Spinal cord (tissue), 10 donors: ENCODE results near the gene CLEC16A. TPM values are rescaled to one million over a fixed set of nuclear protein-coding genes. Genes with fewer than 3 reads are reported as not detected.
A peak's percentile ranks its signal among the peaks of the same experiment; 100 is the strongest.

Experiments
- DNase-seq, 6 donors: peaks; one replicate each; pipeline versions ENCODE4 v3.0.0 to v3.0.0-alpha.2; 2013 to 2015; ENCODE audit warnings: low spot score in 6 of 6, low read depth in 4 of 6
- H3K27ac ChIP-seq: one replicate; pipeline ENCODE4 v1.5.1; 2013; ENCODE audit warnings: low read depth, low read length, control low read depth
- H3K27me3 ChIP-seq: one replicate; pipeline ENCODE4 v1.6.1; 2013; ENCODE audit warnings: low read length; ENCODE audit not compliant: control insufficient read depth, insufficient read depth
- H3K36me3 ChIP-seq: one replicate; pipeline ENCODE4 v1.6.1; 2013; ENCODE audit warnings: low read length; ENCODE audit not compliant: control insufficient read depth, insufficient read depth
- H3K4me1 ChIP-seq: one replicate; pipeline ENCODE4 v1.6.1; 2013; ENCODE audit warnings: low read length; ENCODE audit not compliant: control insufficient read depth, insufficient read depth
- H3K4me3 ChIP-seq: one replicate; pipeline ENCODE4 v1.5.1; 2013; ENCODE audit warnings: low read depth, low read length, control low read depth
- H3K9me3 ChIP-seq: one replicate; pipeline ENCODE4 v1.6.1; 2013; ENCODE audit warnings: low read length; ENCODE audit not compliant: control insufficient read depth, insufficient read depth
- WGBS: methylation state at CpG from one replicate; pipeline ENCODE4 v1.1.5; 2013; ENCODE audit warnings: missing lambda C conversion rate; ENCODE audit not compliant: insufficient coverage; 5-methylcytosine and 5-hydroxymethylcytosine counted together
- polyA plus RNA-seq, 2 donors: library from polyadenylated mRNA; unstranded; fragments of 120-200 nt; gene quantifications; one replicate each; pipeline ENCODE4 v1.2.1, GENCODE V29; 2013; ENCODE audit not compliant: insufficient read length in 2 of 2
- total RNA-seq, 2 donors: library from RNA; depleted of rRNA in 1 of 2; stranded (reverse); fragments of 120-200 nt in 1 of 2; fragments of >200 nt in 1 of 2; gene quantifications; one replicate each; pipeline versions ENCODE4 v1.2.3 to v1.2.4, GENCODE V29; 2013 to 2014
- donor health status: healthy.

The CLEC16A gene
- total and polyA plus RNA-seq, 4 donors, result 19.5 to 38.4 (median 25.1) TPM

- Histone ChIP-seq H3K27ac (no peak overlapping the region), H3K27me3 (no peaks in the 10 kb centered on the region), H3K4me3 (no peak overlapping the region), H3K9me3 (no peaks in the 10 kb centered on the region), H3K36me3 (no peaks in the 10 kb centered on the region), H3K4me1 (peaks cover 18% of the 10 kb centered on the region)
- no peak for DNase-seq
Measured at GRCh38 chr16:10911267-10911666, 33.1 kb upstream of the CLEC16A start.

- Histone ChIP-seq H3K9me3 (no peaks in the 10 kb centered on the region), H3K36me3 (no peaks in the 10 kb centered on the region), H3K27me3 (no peaks in the 10 kb centered on the region), H3K27ac (no peak overlapping the region), H3K4me1 (peaks cover 11% of the 10 kb centered on the region), H3K4me3 (no peak overlapping the region)
- WGBS, result 50% methylated on average over 2 of the region's 3 CpGs
- no peak for DNase-seq
Measured at GRCh38 chr16:10916534-10916933, 27.8 kb upstream of the CLEC16A start.

GRCh38 chr16:10918294-10919002, 25.9 kb upstream of the CLEC16A start:
- no peak overlapping the region for H3K4me3 ChIP-seq
- H3K27ac ChIP-seq, result no peak overlapping the region
- 45% methylated on average over 19 of the region's 21 CpGs for WGBS
- H3K9me3 ChIP-seq, result no peaks in the 10 kb centered on the region
- peaks cover 12% of the 10 kb centered on the region for H3K36me3 ChIP-seq
- H3K4me1 ChIP-seq, result peaks cover 11% of the 10 kb centered on the region
- no peaks in the 10 kb centered on the region for H3K27me3 ChIP-seq
- DNase-seq, result peak; percentile 81 to 97 (median 87)

- Histone ChIP-seq H3K4me3 (no peak overlapping the region), H3K27me3 (no peaks in the 10 kb centered on the region), H3K36me3 (peaks cover 16% of the 10 kb centered on the region), H3K4me1 (peaks cover 13% of the 10 kb centered on the region), H3K27ac (no peak overlapping the region), H3K9me3 (no peaks in the 10 kb centered on the region)
- 28% methylated on average over 4 of the region's 7 CpGs for WGBS
- no peak for DNase-seq
Measured at GRCh38 chr16:10919003-10919351, 25.4 kb upstream of the CLEC16A start.

GRCh38 chr16:10920726-10921427, 23.5 kb upstream of the CLEC16A start:
- no peaks in the 10 kb centered on the region for H3K27me3 ChIP-seq
- DNase-seq, result no peak
- peaks cover 16% of the 10 kb centered on the region for H3K4me1 ChIP-seq
- 90% methylated on average over 11 of the region's 15 CpGs for WGBS
- no peak overlapping the region for H3K27ac ChIP-seq
- no peaks in the 10 kb centered on the region for H3K9me3 ChIP-seq
- no peak overlapping the region for H3K4me3 ChIP-seq
- H3K36me3 ChIP-seq, result peaks cover 33% of the 10 kb centered on the region

GRCh38 chr16:10921536-10922327, 22.6 kb upstream of the CLEC16A start:
- Histone ChIP-seq H3K27me3 (no peaks in the 10 kb centered on the region), H3K36me3 (peaks cover 40% of the 10 kb centered on the region), H3K9me3 (no peaks in the 10 kb centered on the region), H3K4me3 (no peak overlapping the region), H3K27ac (no peak overlapping the region), H3K4me1 (peaks cover 16% of the 10 kb centered on the region)
- WGBS, result 70% methylated on average over 10 of the region's 10 CpGs
- no peak for DNase-seq

GRCh38 chr16:10922328-10923145, 21.8 kb upstream of the CLEC16A start:
- H3K27ac ChIP-seq, result no peak overlapping the region
- H3K4me1 ChIP-seq, result peaks cover 16% of the 10 kb centered on the region
- DNase-seq, result no peak
- H3K9me3 ChIP-seq, result no peaks in the 10 kb centered on the region
- no peaks in the 10 kb centered on the region for H3K27me3 ChIP-seq
- H3K4me3 ChIP-seq, result no peak overlapping the region
- H3K36me3 ChIP-seq, result peaks cover 41% of the 10 kb centered on the region
- WGBS, result 63% methylated on average over 8 of the region's 14 CpGs

- Histone ChIP-seq H3K27ac (no peak overlapping the region), H3K9me3 (no peaks in the 10 kb centered on the region), H3K4me1 (peaks cover 14% of the 10 kb centered on the region), H3K36me3 (peaks cover 48% of the 10 kb centered on the region), H3K27me3 (no peaks in the 10 kb centered on the region), H3K4me3 (no peak overlapping the region)
- DNase-seq, result no peak
- 86% methylated on average over 5 of the region's 10 CpGs for WGBS
Measured at GRCh38 chr16:10923146-10923649, 21.2 kb upstream of the CLEC16A start.

- Histone ChIP-seq H3K4me1 (peaks cover 8% of the 10 kb centered on the region), H3K4me3 (no peak overlapping the region), H3K27me3 (no peaks in the 10 kb centered on the region), H3K36me3 (peaks cover 53% of the 10 kb centered on the region), H3K9me3 (no peaks in the 10 kb centered on the region), H3K27ac (no peak overlapping the region)
- DNase-seq, result no peak
- WGBS, result 80% methylated on average over 12 of the region's 14 CpGs
Measured at GRCh38 chr16:10923650-10924214, 20.6 kb upstream of the CLEC16A start.
